Measurements from ENCODE around the gene ACP2. TPM values are rescaled to one million over a fixed set of nuclear protein-coding genes. Genes with fewer than 3 reads are reported as not detected.

Gene ACP2
- total RNA-seq, 4 donors from 2014 or later: 20.4 to 38.0 (median 26.5) TPM

DNA sequence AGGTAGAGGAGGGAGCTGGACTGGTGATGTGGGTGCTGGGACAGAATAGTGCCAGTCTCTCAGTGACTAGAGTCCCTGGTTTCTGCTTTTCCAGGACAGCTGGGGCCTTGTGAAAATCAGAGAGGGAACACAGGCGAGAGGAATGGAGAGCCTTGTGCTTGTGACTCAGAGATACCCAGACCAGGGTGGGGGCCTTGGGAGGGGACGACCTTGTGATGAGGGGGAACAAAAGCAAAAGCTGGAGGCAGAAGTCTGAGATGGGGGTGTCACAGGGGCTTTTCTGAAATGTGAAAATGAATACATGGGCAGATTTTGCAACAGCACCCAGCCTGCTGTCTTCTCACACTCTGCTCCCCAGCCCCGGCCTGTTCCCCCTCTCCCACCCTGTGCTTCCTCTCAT is 5.8 kb upstream of the ACP2 start:
- Histone ChIP-seq H3K27me3 (no peaks in the 10 kb centered on the region), H3K4me1 (peaks cover 29 to 67% (median 43%) of the 10 kb centered on the region in 3 donors), H3K36me3 (no peaks in the 10 kb centered on the region), H3K9me3 (no peaks in the 10 kb centered on the region), H3K4me3 (peak overlapping the region in 1 of 4 donors; percentile 19), H3K27ac (peak overlapping the region; percentile 44 to 85 (median 72))
- intact Hi-C loops (cut with DNase I): no loop called here
- 61 to 73% methylated on average over 3 of the region's 3 CpGs for WGBS, 2 donors
- DNase-seq: no peak
- TF ChIP-seq, protein P1, sequence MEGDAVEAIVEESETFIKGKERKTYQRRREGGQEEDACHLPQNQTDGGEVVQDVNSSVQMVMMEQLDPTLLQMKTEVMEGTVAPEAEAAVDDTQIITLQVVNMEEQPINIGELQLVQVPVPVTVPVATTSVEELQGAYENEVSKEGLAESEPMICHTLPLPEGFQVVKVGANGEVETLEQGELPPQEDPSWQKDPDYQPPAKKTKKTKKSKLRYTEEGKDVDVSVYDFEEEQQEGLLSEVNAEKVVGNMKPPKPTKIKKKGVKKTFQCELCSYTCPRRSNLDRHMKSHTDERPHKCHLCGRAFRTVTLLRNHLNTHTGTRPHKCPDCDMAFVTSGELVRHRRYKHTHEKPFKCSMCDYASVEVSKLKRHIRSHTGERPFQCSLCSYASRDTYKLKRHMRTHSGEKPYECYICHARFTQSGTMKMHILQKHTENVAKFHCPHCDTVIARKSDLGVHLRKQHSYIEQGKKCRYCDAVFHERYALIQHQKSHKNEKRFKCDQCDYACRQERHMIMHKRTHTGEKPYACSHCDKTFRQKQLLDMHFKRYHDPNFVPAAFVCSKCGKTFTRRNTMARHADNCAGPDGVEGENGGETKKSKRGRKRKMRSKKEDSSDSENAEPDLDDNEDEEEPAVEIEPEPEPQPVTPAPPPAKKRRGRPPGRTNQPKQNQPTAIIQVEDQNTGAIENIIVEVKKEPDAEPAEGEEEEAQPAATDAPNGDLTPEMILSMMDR (IDR thresholded peaks at IDR 0.05): no peak
- TF ChIP-seq POLR2A (IDR thresholded peaks at IDR 0.05): no peak

DNA sequence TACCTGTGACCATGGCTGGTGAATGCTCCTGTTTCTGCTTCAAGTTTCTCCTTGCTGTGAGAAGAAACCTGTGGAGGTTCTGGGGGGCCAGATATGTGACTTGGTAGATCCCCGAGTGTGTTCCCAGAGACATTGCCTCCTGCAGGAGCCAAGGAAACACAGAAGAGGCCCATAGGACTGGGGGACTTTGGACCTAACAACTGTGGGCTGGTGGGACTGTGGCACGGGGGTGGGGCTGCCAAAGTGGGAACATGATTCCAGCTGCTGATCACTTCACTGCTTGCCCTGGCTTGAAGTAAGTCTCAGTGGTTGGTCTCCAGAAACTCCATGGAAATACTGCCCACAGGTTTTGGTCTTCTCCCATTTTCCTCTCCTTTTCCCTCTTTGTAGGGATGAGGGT is 5.0 kb upstream of the ACP2 start:
- no peaks in the 10 kb centered on the region for H3K36me3 ChIP-seq
- no peak for DNase-seq
- WGBS, 2 donors: no CpG with 5 or more reads among the region's 2 CpGs
- peak overlapping the region in 3 of 4 donors; percentile 61 to 85 (median 82) for H3K27ac ChIP-seq
- no peaks in the 10 kb centered on the region for H3K27me3 ChIP-seq
- intact Hi-C loops (cut with DNase I): no loop called here
- peaks cover 25 to 64% (median 37%) of the 10 kb centered on the region in 3 donors for H3K4me1 ChIP-seq
- H3K9me3 ChIP-seq: no peaks in the 10 kb centered on the region
- no peak overlapping the region for H3K4me3 ChIP-seq
- TF ChIP-seq, protein P1 (IDR thresholded peaks at IDR 0.05): no peak
- TF ChIP-seq POLR2A (IDR thresholded peaks at IDR 0.05): no peak

DNA sequence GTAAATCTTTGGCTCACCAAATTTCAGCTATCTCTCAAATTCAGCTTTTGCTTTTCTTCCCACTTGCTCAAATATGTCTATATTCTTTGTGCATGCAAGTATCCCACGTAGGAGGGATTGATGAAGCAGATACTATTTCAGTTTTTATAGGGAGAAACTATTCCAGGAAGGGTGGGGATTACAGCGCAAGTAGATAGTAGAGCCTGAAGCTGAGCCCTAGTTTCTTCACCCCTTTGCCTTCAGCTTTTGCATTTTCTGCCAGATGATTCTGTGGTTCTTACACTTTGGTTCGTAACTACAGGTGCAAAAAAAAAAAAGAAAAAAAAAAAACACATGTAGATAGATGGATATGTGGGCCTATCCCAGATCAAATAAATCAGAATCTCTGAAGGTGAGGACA is 3.1 kb upstream of the ACP2 start:
- H3K9me3 ChIP-seq: no peaks in the 10 kb centered on the region
- H3K27me3 ChIP-seq: no peaks in the 10 kb centered on the region
- TF ChIP-seq POLR2A (IDR thresholded peaks at IDR 0.05): no peak
- TF ChIP-seq, protein P1 (IDR thresholded peaks at IDR 0.05): no peak
- no peak for DNase-seq
- 69 to 86% methylated on average over 3 of the region's 3 CpGs for WGBS, 2 donors
- H3K27ac ChIP-seq: no peak overlapping the region
- H3K4me1 ChIP-seq: peaks cover 15 to 61% (median 39%) of the 10 kb centered on the region in 3 donors
- peaks cover 0 to 7% (median 0%) of the 10 kb centered on the region in 3 donors for H3K36me3 ChIP-seq
- no peak overlapping the region for H3K4me3 ChIP-seq
- intact Hi-C loops (cut with DNase I): no loop called here

DNA sequence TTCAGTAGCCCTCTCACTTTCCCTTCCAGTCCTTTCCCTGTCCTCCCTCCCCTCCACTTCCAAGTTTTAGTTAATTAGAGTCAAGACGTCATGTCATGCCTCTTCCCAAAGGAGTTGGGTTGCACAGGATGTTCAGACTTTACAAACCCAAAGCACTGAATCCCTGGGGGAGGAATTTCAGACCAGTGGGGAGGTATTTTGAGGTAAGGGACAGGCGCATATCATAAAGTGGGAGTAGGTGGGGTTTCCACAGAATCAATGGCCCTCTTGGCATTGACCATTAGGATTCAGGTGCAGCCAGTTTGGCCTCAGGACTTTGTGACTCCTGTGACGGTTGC is 733 bp upstream of the ACP2 start:
- WGBS, 2 donors: 20 to 44% methylated on average over 2 of the region's 3 CpGs
- TF ChIP-seq POLR2A (IDR thresholded peaks at IDR 0.05): no peak
- TF ChIP-seq, protein P1 (IDR thresholded peaks at IDR 0.05): no peak
- intact Hi-C loops (cut with DNase I): no loop called here

DNA sequence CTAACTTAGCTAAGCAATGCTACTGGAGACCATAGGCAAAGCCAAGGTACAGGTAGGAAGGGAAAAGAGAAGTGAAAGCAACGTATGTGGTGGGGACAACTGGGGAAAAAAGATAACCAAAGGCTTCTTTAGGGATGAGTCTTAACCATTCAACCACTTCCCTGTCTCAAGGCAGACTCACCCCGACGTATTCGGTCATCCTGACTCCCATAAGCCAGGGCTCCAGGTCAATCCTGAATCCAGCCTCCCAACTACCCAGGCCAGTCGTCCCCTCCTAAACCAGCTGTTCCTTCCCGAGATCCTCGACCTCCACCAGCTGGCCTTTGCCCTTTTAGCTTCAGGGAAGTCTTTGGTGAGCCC is 330 bp downstream of the ACP2 start:
- TF ChIP-seq, protein P1 (IDR thresholded peaks at IDR 0.05): no peak
- no peak for TF ChIP-seq POLR2A (IDR thresholded peaks at IDR 0.05)
- Histone ChIP-seq H3K4me1 (peaks cover 19 to 40% (median 20%) of the 10 kb centered on the region in 3 donors), H3K27me3 (no peaks in the 10 kb centered on the region), H3K27ac (peak overlapping the region; percentile 78 to 93 (median 90)), H3K36me3 (peaks cover 12 to 42% (median 12%) of the 10 kb centered on the region in 3 donors), H3K4me3 (peak overlapping the region; percentile 48 to 85 (median 78)), H3K9me3 (no peaks in the 10 kb centered on the region)
- no peak for DNase-seq
- intact Hi-C loops (cut with DNase I): no loop called here
- WGBS, 2 donors: 0% methylated on average over 7 of the region's 7 CpGs

More for the DNA sequence above, 733 bp upstream of the ACP2 start:
- H3K36me3 ChIP-seq: peaks cover 12 to 31% (median 12%) of the 10 kb centered on the region in 3 donors
- H3K27me3 ChIP-seq: no peaks in the 10 kb centered on the region
- peaks cover 16 to 40% (median 25%) of the 10 kb centered on the region in 3 donors for H3K4me1 ChIP-seq
- no peaks in the 10 kb centered on the region for H3K9me3 ChIP-seq
- H3K4me3 ChIP-seq: peak overlapping the region; percentile 48 to 85 (median 78)
- DNase-seq: no peak
- H3K27ac ChIP-seq: peak overlapping the region; percentile 78 to 93 (median 90)

Measured in esophagus squamous epithelium (tissue), 5 donors.